ENCODE measurements around the gene CDKL5.
A peak's percentile ranks its signal among the peaks of the same experiment; 100 is the strongest.

Gene CDKL5

DNA sequence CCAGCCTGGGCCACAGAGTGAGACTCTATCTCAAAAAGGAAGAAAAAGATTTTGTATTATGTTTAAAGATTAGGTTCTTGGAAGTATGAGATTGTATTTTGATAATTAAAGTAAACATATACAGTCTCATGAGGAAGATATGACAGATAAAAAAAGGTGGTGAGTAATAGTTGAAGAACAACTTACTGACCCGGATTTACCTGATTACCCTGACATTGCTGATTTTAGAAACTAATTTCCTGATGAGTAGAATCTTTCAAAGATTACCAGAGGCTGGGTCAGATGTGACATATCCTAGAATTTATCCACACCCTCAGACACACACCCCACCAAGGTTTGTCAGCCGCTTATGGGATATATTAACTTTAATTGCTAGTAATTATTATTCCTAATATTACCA lies 9.5 kb downstream of the CDKL5 start:
- no peak for ATAC-seq
- Mint-ChIP-seq H3K4me3 (no peak overlapping the region), H3K36me3 (no peaks in the 10 kb centered on the region), H3K4me1 (peaks cover 6% of the 10 kb centered on the region), H3K9me3 (no peaks in the 10 kb centered on the region), H3K27ac (no peak overlapping the region)
- no peak for DNase-seq (ENCODE audit: low spot score in 2 of 2)

DNA sequence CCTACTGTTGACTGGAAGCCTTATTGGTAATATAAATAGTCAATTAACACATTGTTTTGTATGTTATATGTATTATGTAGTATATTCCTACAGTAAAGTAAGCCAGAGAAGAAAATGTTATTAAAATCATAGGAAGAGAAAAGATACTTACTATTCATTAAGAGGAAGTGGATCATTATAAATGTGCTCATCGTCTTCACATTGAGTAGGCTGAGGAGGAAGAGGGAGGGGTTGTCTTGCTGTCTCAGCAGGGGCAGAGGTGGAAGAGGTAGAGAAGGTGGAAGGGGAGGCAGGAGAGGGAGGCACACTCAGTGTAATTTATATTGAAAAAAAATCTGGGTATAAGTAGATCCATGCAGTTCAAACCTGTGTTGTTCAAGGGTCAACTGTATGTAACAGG lies 10.6 kb downstream of the CDKL5 start:
- no peak overlapping the region for H3K27ac Mint-ChIP-seq
- H3K36me3 Mint-ChIP-seq, result no peaks in the 10 kb centered on the region
- H3K4me1 Mint-ChIP-seq, result peaks cover 6% of the 10 kb centered on the region
- no peak for ATAC-seq
- no peaks in the 10 kb centered on the region for H3K9me3 Mint-ChIP-seq
- DNase-seq (ENCODE audit: low spot score in 2 of 2), result no peak
- no peak overlapping the region for H3K4me3 Mint-ChIP-seq

DNA sequence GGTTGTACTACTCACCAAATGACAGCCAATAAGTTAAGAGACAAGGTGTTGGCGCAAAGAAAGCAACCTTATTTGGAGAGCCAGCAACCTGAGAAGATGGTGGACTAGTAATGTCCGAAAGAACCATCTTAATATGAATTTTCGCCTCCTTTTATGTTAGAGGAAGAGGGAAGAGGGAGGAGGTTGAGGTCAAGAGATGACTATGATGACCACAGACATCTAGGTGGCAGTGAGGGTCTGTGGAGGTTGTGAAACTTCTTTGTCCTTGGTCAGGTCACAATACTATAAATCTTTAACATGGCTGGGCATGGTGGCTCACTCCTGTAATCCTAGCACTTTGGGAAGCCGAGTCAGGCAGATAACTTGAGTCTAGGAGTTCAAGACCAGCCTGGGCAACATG lies 15.4 kb downstream of the CDKL5 start:
- no peak for ATAC-seq
- Mint-ChIP-seq H3K36me3 (no peaks in the 10 kb centered on the region), H3K4me1 (peaks cover 14% of the 10 kb centered on the region), H3K9me3 (no peaks in the 10 kb centered on the region), H3K4me3 (no peak overlapping the region), H3K27ac (no peak overlapping the region)
- DNase-seq (ENCODE audit: low spot score in 2 of 2), result no peak

DNA sequence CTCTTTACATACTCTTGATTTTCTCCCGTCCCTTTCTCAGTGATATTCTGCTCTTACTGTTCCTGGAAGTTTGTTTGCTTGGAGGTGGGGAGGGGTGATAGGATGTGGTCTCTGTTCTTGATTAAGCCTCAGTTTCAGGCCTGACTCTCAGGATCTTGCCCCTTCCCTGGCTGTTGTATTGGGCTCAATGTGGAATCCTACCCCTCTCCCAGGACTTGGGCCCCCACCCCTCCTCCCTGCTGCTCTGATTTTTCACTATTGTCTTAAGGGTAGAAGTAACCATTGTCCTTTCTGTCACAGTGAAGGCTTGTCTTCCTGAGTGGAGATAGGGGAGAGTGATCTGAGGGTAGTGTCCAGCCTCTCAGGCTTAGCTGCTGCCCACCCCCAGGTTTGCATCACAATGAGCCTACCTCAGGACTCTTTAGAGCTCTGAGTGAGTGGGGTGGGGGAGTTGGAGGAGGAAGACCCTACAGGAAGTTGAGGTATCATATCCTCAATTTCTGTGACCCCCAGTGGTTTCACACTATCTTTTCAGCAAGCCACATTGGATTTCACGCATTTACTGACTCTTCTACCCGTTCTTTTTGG lies 16.5 kb downstream of the CDKL5 start:
- no peak overlapping the region for H3K4me3 Mint-ChIP-seq
- no peaks in the 10 kb centered on the region for H3K36me3 Mint-ChIP-seq
- ATAC-seq (no peak), DNase-seq (ENCODE audit: low spot score in 2 of 2) (no peak)
- no peak overlapping the region for H3K27ac Mint-ChIP-seq
- H3K4me1 Mint-ChIP-seq, result peaks cover 8% of the 10 kb centered on the region
- no peaks in the 10 kb centered on the region for H3K9me3 Mint-ChIP-seq

DNA sequence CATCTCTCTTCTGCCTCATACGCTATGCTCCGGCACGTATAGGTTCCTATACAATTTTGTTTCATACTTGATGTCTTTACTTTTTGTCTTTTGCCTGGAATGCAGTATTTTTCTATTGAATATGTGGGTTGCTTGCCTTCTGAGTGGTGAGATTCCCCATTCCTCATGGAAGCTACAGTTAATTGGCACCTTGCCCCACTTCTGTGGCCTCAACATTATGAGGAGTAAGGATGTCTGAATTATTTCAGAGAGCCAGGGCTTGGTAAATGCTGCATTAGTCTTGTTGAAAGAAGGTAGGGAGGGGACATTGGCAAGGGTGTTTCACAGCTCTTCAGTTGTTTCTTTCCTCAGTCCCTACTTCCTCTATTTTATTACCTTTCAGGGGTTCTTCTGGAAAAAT lies 23.0 kb downstream of the CDKL5 start:
- no peaks in the 10 kb centered on the region for H3K9me3 Mint-ChIP-seq

DNA sequence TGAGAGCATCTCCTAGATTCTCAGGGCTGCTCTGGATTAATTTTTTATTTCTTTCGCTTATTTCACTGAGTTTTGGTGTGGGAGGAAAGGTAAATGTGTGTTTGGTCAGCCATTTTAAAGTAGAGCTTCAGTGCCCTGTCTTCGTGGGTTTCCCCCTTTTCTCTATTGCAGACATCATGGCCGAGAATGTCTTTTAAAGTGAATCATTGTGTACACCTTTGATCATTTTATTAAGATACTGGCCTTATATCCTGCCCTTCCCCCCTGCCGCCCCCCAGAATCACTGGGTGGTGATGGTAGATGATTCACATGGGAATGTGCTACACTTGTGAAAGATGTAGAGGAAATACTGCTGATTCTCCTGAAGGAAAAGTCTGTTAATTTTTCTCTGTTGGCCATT lies 23.8 kb downstream of the CDKL5 start:
- ATAC-seq, result no peak
- H3K36me3 Mint-ChIP-seq, result no peaks in the 10 kb centered on the region
- no peak overlapping the region for H3K4me3 Mint-ChIP-seq

More for the DNA sequence above, 23.0 kb downstream of the CDKL5 start:
- H3K27ac Mint-ChIP-seq, result no peak overlapping the region
- DNase-seq (ENCODE audit: low spot score in 2 of 2), result no peak
- no peak for ATAC-seq
- H3K4me3 Mint-ChIP-seq, result no peak overlapping the region
- peaks cover 8% of the 10 kb centered on the region for H3K4me1 Mint-ChIP-seq
- no peaks in the 10 kb centered on the region for H3K36me3 Mint-ChIP-seq

DNA sequence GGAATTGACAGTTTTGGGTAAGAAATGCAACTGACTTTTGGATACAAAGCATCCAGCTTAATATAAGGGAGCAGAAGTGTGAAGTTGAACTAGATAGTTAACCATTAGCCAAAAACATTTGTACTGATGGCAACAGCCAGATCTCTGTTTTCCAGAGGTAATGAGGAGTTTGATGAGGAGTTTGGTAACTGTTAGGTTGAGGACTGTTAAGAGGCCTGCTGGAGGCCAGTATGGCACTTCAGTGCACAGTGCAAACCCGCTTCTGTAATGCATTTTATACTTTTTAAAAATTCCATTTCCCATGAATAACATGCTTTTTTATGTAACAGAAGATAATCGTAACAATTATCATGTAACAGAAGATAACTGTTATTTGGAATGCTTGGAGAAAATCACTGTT lies 30.0 kb downstream of the CDKL5 start:
- DNase-seq (ENCODE audit: low spot score in 2 of 2) (no peak), ATAC-seq (no peak)
- no peak overlapping the region for H3K27ac Mint-ChIP-seq
- no peaks in the 10 kb centered on the region for H3K9me3 Mint-ChIP-seq
- no peaks in the 10 kb centered on the region for H3K4me1 Mint-ChIP-seq
- no peaks in the 10 kb centered on the region for H3K36me3 Mint-ChIP-seq
- no peak overlapping the region for H3K4me3 Mint-ChIP-seq

More for the DNA sequence above, 23.8 kb downstream of the CDKL5 start:
- H3K27ac Mint-ChIP-seq, result no peak overlapping the region
- H3K9me3 Mint-ChIP-seq, result no peaks in the 10 kb centered on the region
- H3K4me1 Mint-ChIP-seq, result peaks cover 8% of the 10 kb centered on the region
- DNase-seq (ENCODE audit: low spot score in 2 of 2), result no peak

DNA sequence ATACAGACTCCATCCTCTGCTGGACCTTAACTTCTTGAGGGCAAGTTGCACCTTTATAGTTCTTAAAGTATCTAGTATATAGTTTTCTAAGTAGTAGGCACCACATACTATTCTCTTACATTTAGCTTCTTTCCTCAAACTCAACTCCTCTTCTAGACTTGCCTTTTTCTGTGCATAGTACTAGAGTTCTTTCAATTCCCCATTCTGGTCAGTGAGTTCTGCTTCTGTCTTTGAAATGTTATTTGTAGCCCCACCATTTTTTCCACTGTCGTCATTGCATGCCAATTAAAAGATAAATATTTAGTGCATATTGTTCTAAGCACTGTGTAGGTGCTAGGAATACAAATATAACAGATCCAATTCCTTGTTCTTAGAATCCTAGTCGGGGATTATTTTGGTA lies 31.6 kb downstream of the CDKL5 start:
- H3K4me1 Mint-ChIP-seq, result no peaks in the 10 kb centered on the region
- no peak for ATAC-seq
- H3K36me3 Mint-ChIP-seq, result no peaks in the 10 kb centered on the region
- no peaks in the 10 kb centered on the region for H3K9me3 Mint-ChIP-seq
- DNase-seq (ENCODE audit: low spot score in 2 of 2), result no peak
- H3K27ac Mint-ChIP-seq, result no peak overlapping the region
- H3K4me3 Mint-ChIP-seq, result no peak overlapping the region

DNA sequence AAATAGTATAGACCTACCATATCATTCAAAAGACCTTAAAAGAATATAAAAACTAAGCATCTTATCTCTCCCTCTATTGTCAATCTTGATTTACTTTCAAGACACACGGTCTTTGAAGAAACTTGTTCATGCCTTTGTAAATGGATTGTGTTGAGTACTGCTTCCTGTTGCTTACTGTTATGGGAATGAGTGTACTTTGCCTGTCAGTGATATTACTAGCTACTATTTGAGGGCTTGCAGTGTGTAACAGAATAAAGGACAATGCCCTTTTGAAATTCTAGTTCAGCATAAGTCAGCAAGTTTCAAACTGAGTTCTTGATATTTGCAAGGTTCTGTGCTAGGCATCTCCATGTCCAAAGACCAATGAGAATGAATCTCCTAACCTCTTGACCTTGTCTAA lies 36.0 kb downstream of the CDKL5 start:
- Mint-ChIP-seq H3K4me1 (no peaks in the 10 kb centered on the region), H3K4me3 (no peak overlapping the region), H3K27ac (no peak overlapping the region), H3K36me3 (no peaks in the 10 kb centered on the region), H3K9me3 (no peaks in the 10 kb centered on the region)
- no peak for DNase-seq (ENCODE audit: low spot score in 2 of 2)
- no peak for ATAC-seq

DNA sequence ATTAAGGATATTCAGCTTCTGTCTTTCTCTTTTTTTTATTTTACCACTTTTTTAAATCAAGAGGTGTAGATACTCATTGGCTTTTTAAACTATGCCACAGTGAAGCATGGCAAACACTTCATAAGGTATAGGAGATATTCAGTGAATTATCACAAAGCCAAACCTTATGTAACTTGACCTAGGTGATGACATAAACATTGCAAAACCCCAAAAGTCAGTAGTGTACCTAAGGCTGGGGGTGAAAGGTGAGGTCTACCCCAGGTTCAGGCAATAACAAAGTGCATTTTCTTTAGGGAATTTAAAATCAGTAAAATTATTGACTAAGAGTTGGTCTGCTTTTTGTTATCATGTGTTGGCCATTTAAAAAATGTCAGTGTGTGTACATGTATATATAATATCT lies 39.1 kb downstream of the CDKL5 start:
- Mint-ChIP-seq H3K36me3 (no peaks in the 10 kb centered on the region), H3K27ac (no peak overlapping the region), H3K4me3 (no peak overlapping the region), H3K4me1 (no peaks in the 10 kb centered on the region), H3K9me3 (no peaks in the 10 kb centered on the region)
- DNase-seq (ENCODE audit: low spot score in 2 of 2), result no peak
- no peak for ATAC-seq

DNA sequence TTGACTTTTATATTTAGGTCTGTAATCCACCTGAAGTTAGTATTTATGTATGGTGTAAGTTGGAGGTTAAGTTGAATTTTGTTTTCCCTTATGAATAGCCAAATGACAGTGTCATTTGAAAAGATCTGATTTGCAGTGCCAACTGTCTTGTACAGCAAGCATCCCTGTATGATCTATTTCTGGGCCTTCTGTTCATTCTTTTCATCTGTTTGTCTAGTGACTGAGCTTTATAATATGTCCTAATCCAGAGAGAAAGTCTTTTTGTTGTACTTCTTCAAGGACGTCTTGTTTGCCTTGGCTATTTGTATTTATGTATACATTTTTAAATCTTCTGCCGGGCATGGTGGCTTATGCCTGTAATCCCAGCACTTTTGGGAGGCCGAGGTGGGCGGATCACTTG lies 39.6 kb downstream of the CDKL5 start:
- H3K27ac Mint-ChIP-seq, result no peak overlapping the region
- ATAC-seq (no peak), DNase-seq (ENCODE audit: low spot score in 2 of 2) (no peak)
- no peaks in the 10 kb centered on the region for H3K4me1 Mint-ChIP-seq
- H3K4me3 Mint-ChIP-seq, result no peak overlapping the region
- H3K36me3 Mint-ChIP-seq, result no peaks in the 10 kb centered on the region
- H3K9me3 Mint-ChIP-seq, result no peaks in the 10 kb centered on the region

DNA sequence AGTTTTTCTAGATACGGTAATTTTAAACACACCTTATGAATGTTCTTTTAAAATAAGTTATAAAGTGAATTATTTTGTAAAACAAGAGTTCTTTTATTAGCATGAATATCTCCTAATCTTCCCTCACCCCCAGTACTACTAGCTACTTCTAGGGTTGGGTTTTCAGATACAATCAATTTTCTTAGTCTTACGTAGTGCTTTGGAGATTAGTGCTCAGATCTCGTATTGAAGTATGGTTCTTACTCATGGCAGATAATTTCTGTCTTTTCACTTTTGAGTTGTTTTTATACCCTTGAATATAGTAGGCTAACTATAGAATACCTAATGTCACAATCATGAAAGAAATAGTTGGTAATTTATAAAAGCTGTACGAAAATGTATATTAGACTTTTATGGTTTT lies 43.2 kb downstream of the CDKL5 start:
- no peaks in the 10 kb centered on the region for H3K4me1 Mint-ChIP-seq
- no peaks in the 10 kb centered on the region for H3K36me3 Mint-ChIP-seq
- H3K4me3 Mint-ChIP-seq, result no peak overlapping the region
- no peak for DNase-seq (ENCODE audit: low spot score in 2 of 2)
- no peaks in the 10 kb centered on the region for H3K9me3 Mint-ChIP-seq
- ATAC-seq, result peak; percentile 55
- no peak overlapping the region for H3K27ac Mint-ChIP-seq

DNA sequence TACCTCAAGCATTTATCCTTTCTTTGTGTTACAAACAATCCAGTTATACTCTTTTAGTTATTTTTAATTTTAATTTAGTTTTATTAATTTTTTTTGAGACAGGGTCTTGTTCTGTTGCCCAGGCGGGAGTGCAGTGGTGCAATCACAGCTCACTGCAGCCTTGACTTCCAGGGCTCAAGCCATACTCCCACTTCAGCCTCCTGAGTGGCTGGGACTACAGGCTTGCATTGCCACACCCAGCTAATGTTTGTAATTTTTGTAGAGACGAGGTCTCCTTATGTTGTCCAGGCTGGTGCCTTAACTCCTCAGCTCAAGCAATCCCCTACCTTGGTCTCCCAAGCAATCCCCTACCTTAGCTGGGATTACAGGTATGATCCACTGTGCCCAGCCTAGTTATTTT lies 45.9 kb downstream of the CDKL5 start:
- ATAC-seq, result no peak
- Mint-ChIP-seq H3K4me1 (no peaks in the 10 kb centered on the region), H3K27ac (no peak overlapping the region), H3K4me3 (no peak overlapping the region), H3K36me3 (no peaks in the 10 kb centered on the region), H3K9me3 (no peaks in the 10 kb centered on the region)
- DNase-seq (ENCODE audit: low spot score in 2 of 2), result no peak

DNA sequence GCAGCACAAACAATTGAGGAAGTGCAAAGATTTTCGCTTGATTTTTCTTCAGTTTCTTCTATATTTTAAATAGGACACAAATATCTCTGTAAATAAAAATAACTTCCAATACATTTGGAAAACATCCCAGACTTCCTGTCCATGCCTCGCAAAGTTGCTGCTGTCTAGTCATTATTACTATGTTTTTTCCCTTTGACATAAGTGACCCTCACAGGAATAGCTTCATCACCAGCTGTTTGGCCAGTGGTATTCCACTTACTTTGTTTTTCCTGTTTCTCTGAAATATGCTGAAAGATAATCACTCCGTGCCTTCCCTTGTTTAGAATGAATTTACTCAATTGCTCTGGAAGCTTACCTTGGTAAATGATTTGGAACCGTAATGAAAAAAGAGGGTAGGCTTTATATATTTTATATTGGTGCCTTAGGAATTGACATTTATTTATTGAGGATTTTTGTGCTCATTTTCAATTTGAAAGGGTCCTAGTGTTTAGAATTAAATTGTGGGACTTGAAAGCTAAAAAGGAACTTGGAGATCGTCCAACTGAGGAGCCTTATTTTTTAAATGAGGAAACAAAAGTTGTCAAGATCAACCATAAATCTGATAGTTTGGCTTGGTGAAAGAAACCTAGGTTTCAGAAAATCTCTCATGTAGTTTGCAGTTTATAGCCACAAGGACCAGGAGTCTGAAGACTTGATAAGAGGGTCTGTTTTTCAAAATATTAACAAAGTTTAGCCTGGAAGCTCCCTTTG lies 65.6 kb downstream of the CDKL5 start:
- Mint-ChIP-seq H3K4me3 (no peak overlapping the region), H3K9me3 (no peaks in the 10 kb centered on the region), H3K27ac (no peak overlapping the region), H3K4me1 (no peaks in the 10 kb centered on the region), H3K36me3 (no peaks in the 10 kb centered on the region)
- ATAC-seq (no peak), DNase-seq (ENCODE audit: low spot score in 2 of 2) (no peak)

DNA sequence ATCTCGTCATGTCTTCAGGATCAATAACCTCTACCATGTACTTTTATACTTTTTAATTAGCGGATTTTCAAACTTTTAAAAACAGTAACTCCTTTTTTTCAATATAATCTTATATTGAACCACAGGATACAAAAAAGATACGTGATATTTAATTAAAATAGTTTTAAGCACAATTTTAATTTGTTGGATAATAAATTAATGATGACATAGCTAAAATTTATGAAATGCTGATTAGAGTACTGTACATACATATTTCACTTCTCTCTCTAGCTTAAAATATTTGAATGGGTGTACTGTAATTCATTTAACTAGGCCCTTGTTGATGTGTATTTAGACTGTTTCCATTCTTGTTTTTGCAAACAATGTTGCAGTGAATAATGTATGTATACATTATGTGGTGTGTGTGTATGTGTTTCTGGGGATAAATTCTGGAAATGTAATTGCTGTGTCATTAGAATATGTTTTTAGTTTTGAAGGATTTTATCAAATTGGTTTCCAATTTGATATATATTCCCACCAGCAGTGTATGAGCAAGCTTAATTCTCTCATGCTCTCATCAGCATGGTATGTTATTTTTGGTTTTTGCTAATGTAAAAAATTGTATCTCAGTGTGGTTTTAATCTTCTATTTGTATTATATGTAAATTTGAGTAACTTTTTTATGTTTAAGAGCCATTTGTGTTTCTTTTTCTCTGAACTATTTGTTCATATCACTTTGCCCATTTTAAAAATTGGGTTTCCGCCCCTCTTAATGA lies 66.4 kb downstream of the CDKL5 start:
- Mint-ChIP-seq H3K4me3 (no peak overlapping the region), H3K27ac (no peak overlapping the region), H3K36me3 (no peaks in the 10 kb centered on the region), H3K4me1 (no peaks in the 10 kb centered on the region), H3K9me3 (no peaks in the 10 kb centered on the region)
- no peak for ATAC-seq
- DNase-seq (ENCODE audit: low spot score in 2 of 2), result no peak

DNA sequence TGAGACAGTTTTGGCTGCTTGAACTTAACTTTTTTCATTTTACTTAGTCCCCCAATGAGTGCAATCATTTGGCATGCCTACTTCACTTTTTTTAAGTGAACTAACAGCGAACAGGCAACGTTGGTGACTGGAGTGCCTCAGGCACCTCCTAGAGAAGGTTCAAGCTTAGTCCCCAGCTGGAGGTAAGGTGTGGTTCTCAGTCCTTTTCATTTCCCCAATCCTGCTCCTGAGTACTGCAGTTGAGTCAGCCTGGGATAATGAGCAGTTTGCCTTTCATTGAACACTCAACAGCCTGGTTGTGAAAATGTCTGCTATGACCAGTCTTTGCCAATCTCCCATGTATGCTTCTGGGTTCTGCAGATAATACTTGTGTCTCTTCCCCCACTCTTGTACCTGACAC lies 109.5 kb downstream of the CDKL5 start:
- Mint-ChIP-seq H3K36me3 (no peaks in the 10 kb centered on the region), H3K9me3 (no peaks in the 10 kb centered on the region), H3K4me1 (no peaks in the 10 kb centered on the region), H3K4me3 (no peak overlapping the region), H3K27ac (no peak overlapping the region)
- ATAC-seq (no peak), DNase-seq (ENCODE audit: low spot score in 2 of 2) (no peak)

Data from stimulated activated effector memory CD8-positive, alpha-beta T cell treated with anti-CD3 and anti-CD28 coated beads, Interleukin-12 subunit alpha, Interleukin-12 subunit beta, amount 100 ng/mL, for 72 hours (primary cell).